ENCODE data around the gene VEGFB. TPM values are rescaled to one million over a fixed set of nuclear protein-coding genes. Genes with fewer than 3 reads are reported as not detected.

Gene VEGFB
- total RNA-seq, 4 donors from 2014 or later = 20.0 to 120 (median 26.0) TPM

- DNase-seq = no peak
- no peak for TF ChIP-seq POLR2A (IDR thresholded peaks at IDR 0.05)
- TF ChIP-seq CTCF (IDR thresholded peaks at IDR 0.05) = no peak
- intact Hi-C loops (cut with DNase I; ENCODE audit: low total_unique reads) = no loop called here
- Histone ChIP-seq H3K36me3 (no peaks in the 10 kb centered on the region), H3K27ac (peak overlapping the region in 1 of 2 donors; percentile 28), H3K4me1 (no peaks in the 10 kb centered on the region), H3K4me3 (no peak overlapping the region), H3K27me3 (no peaks in the 10 kb centered on the region), H3K9me3 (no peaks in the 10 kb centered on the region)
Observed at GRCh38 chr11:64203421-64204079, 30.8 kb upstream of the VEGFB start.

GRCh38 chr11:64204080-64204440 is 30.3 kb upstream of the VEGFB start:
- no peak overlapping the region for H3K4me3 ChIP-seq
- no peaks in the 10 kb centered on the region for H3K4me1 ChIP-seq
- H3K27ac ChIP-seq = peak overlapping the region in 1 of 2 donors; percentile 28
- H3K36me3 ChIP-seq = no peaks in the 10 kb centered on the region
- no peak for DNase-seq
- no peaks in the 10 kb centered on the region for H3K27me3 ChIP-seq
- intact Hi-C loops (cut with DNase I; ENCODE audit: low total_unique reads) = no loop called here
- no peaks in the 10 kb centered on the region for H3K9me3 ChIP-seq
- TF ChIP-seq POLR2A (IDR thresholded peaks at IDR 0.05) (no peak), CTCF (IDR thresholded peaks at IDR 0.05) (no peak)

GRCh38 chr11:64204464-64204989 is 29.9 kb upstream of the VEGFB start:
- Histone ChIP-seq H3K4me3 (no peak overlapping the region), H3K9me3 (no peaks in the 10 kb centered on the region), H3K27me3 (no peaks in the 10 kb centered on the region), H3K36me3 (no peaks in the 10 kb centered on the region), H3K4me1 (no peaks in the 10 kb centered on the region), H3K27ac (peak overlapping the region in 1 of 2 donors; percentile 28)
- intact Hi-C loops (cut with DNase I; ENCODE audit: low total_unique reads) = no loop called here
- DNase-seq = peak; percentile 86 to 88
- TF ChIP-seq POLR2A (IDR thresholded peaks at IDR 0.05) (no peak), CTCF (IDR thresholded peaks at IDR 0.05) (peak; percentile 72 to 87 (median 78))

GRCh38 chr11:64206457-64207255 is 27.7 kb upstream of the VEGFB start, which contains the start of gene FERMT3:
FERMT3 (plus strand) TSS chr11:64206721; CDS start chr11:64207365, 644 bp downstream.
- DNase-seq = peak in 1 of 2 donors; percentile 34
- no peaks in the 10 kb centered on the region for H3K9me3 ChIP-seq
- TF ChIP-seq CTCF (IDR thresholded peaks at IDR 0.05) = no peak
- TF ChIP-seq POLR2A (IDR thresholded peaks at IDR 0.05) = no peak
- H3K27me3 ChIP-seq = no peaks in the 10 kb centered on the region
- H3K27ac ChIP-seq = peak within 1 kb of the TSS; percentile 65 to 78
- intact Hi-C loops (cut with DNase I; ENCODE audit: low total_unique reads) = loop anchor here (5.0 kb wide), 1 partner anchor 91 kb away; no protein-coding TSS in a partner anchor
- no peaks in the 10 kb centered on the region for H3K4me1 ChIP-seq
- H3K4me3 ChIP-seq = no peak within 1 kb of the TSS
- H3K36me3 ChIP-seq = no peaks in the 10 kb centered on the region

Measured in uterus (tissue), 4 donors.